ENCODE results near the gene S100A9.
A peak's percentile ranks its signal among the peaks of the same experiment; 100 is the strongest.

The S100A9 gene

GRCh38 chr1:153324912-153325311 lies 32.7 kb upstream of the S100A9 start:
- no peak overlapping the region for H3K4me2 ChIP-seq
- no peak overlapping the region for H3K9ac ChIP-seq
- H3K4me1 ChIP-seq (ENCODE audit: low read depth, poor library complexity, severe bottlenecking): no peaks in the 10 kb centered on the region
- no peaks in the 10 kb centered on the region for H3K36me3 ChIP-seq (ENCODE audit: insufficient read depth)
- no peaks in the 10 kb centered on the region for H4K20me1 ChIP-seq (ENCODE audit: insufficient read depth)
- no peak overlapping the region for H3K27ac ChIP-seq
- H3K79me2 ChIP-seq (ENCODE audit: insufficient read depth, low read depth): no peaks in the 10 kb centered on the region
- no peak for TF ChIP-seq CTCF (conservative IDR thresholded peaks at IDR 0.05; ENCODE audit: low read depth, low read length)
- H3K4me3 ChIP-seq (IDR thresholded peaks at IDR 0.05; ENCODE audit: insufficient read depth, low read depth, low read length): no peak overlapping the region
- H3K27me3 ChIP-seq (ENCODE audit: insufficient read depth, low read depth): no peaks in the 10 kb centered on the region
- no peak overlapping the region for H2AFZ ChIP-seq (ENCODE audit: low read depth)

- no peak for TF ChIP-seq CTCF (conservative IDR thresholded peaks at IDR 0.05; ENCODE audit: low read depth, low read length)
- Histone ChIP-seq H3K4me3 (IDR thresholded peaks at IDR 0.05; ENCODE audit: insufficient read depth, low read depth, low read length) (no peak overlapping the region), H3K27ac (no peak overlapping the region), H3K9ac (no peak overlapping the region), H2AFZ (ENCODE audit: low read depth) (no peak overlapping the region), H4K20me1 (ENCODE audit: insufficient read depth) (no peaks in the 10 kb centered on the region), H3K4me2 (no peak overlapping the region), H3K79me2 (ENCODE audit: insufficient read depth, low read depth) (no peaks in the 10 kb centered on the region), H3K27me3 (ENCODE audit: insufficient read depth, low read depth) (no peaks in the 10 kb centered on the region), H3K36me3 (ENCODE audit: insufficient read depth) (no peaks in the 10 kb centered on the region), H3K4me1 (ENCODE audit: low read depth, poor library complexity, severe bottlenecking) (peaks cover 13% of the 10 kb centered on the region)
Observed at GRCh38 chr1:153333902-153334301, 23.8 kb upstream of the S100A9 start.

DNA sequence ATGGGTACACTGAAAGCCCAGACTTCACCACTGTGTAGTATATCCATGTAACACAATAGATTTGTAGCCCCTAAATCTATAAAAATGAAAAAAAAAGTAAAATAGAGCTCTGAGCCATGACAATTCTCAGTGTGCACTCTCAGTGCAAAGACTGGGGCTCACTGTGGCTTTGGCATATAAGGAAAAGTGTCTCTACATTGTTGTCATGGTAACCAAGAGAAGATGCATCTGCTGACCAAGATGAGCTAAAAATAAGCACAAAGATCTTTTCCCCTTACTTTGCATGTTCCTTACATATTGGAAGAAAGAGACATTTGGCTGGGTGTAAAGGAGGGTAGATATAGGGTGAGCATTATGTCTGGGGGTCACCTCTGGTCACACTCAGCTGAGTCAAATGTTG lies 21.0 kb upstream of the S100A9 start:
- no peak overlapping the region for H2AFZ ChIP-seq (ENCODE audit: low read depth)
- no peaks in the 10 kb centered on the region for H3K79me2 ChIP-seq (ENCODE audit: insufficient read depth, low read depth)
- no peak overlapping the region for H3K9ac ChIP-seq
- H3K4me3 ChIP-seq (IDR thresholded peaks at IDR 0.05; ENCODE audit: insufficient read depth, low read depth, low read length): no peak overlapping the region
- H3K4me2 ChIP-seq: peak overlapping the region; percentile 2; the same call in 1 of the 2 replicates
- no peak overlapping the region for H3K27ac ChIP-seq
- peaks cover 22% of the 10 kb centered on the region for H3K4me1 ChIP-seq (ENCODE audit: low read depth, poor library complexity, severe bottlenecking)
- H3K36me3 ChIP-seq (ENCODE audit: insufficient read depth): no peaks in the 10 kb centered on the region
- H3K27me3 ChIP-seq (ENCODE audit: insufficient read depth, low read depth): no peaks in the 10 kb centered on the region
- H4K20me1 ChIP-seq (ENCODE audit: insufficient read depth): no peaks in the 10 kb centered on the region
- no peak for TF ChIP-seq CTCF (conservative IDR thresholded peaks at IDR 0.05; ENCODE audit: low read depth, low read length)

GRCh38 chr1:153337980-153338853 lies 19.4 kb upstream of the S100A9 start:
- Histone ChIP-seq H3K36me3 (ENCODE audit: insufficient read depth) (no peaks in the 10 kb centered on the region), H3K9ac (no peak overlapping the region), H3K27me3 (ENCODE audit: insufficient read depth, low read depth) (no peaks in the 10 kb centered on the region), H3K27ac (no peak overlapping the region), H3K79me2 (ENCODE audit: insufficient read depth, low read depth) (0 out of 2 replicates have a peak, but pooled peaks cover 8% of the 10 kb centered on the region), H3K4me2 (no peak overlapping the region), H3K4me3 (IDR thresholded peaks at IDR 0.05; ENCODE audit: insufficient read depth, low read depth, low read length) (no peak overlapping the region), H2AFZ (ENCODE audit: low read depth) (no peak overlapping the region), H3K4me1 (ENCODE audit: low read depth, poor library complexity, severe bottlenecking) (peaks cover 38% of the 10 kb centered on the region), H4K20me1 (ENCODE audit: insufficient read depth) (no peaks in the 10 kb centered on the region)
- no peak for TF ChIP-seq CTCF (conservative IDR thresholded peaks at IDR 0.05; ENCODE audit: low read depth, low read length)

All from KMS-11 (cell line).